AG09319 (cell line): ENCODE measurements around the gene F5.

Experiments used
- DNase-seq: peaks from one replicate; pipeline ENCODE4 v3.0.0-alpha.2; 2010; ENCODE audit warnings: low read depth; ENCODE audit errors: extremely low read depth
- CTCF ChIP-seq: IDR thresholded peaks from 2 replicates; pipeline ENCODE4 v1.5.1; 2011; ENCODE audit warnings: low read depth, mild to moderate bottlenecking, inconsistent platforms, low read length, moderate library complexity

F5 gene

GRCh38 chr1:169515641-169516040 is 70.6 kb downstream of the F5 start:
- TF ChIP-seq CTCF: no peak
- DNase-seq: no peak

GRCh38 chr1:169514566-169515270 is 71.6 kb downstream of the F5 start:
- TF ChIP-seq CTCF: no peak
- DNase-seq: no peak

- TF ChIP-seq CTCF: no peak
- no peak for DNase-seq
Measured at GRCh38 chr1:169513208-169513607, 73.1 kb downstream of the F5 start.

- DNase-seq: peak; percentile 29
- TF ChIP-seq CTCF: no peak
Measured at GRCh38 chr1:169511316-169512005, 74.8 kb downstream of the F5 start.

- TF ChIP-seq CTCF: no peak
- no peak for DNase-seq
Measured at GRCh38 chr1:169510060-169510459, 76.2 kb downstream of the F5 start.

- TF ChIP-seq CTCF: no peak
- no peak for DNase-seq
Measured at GRCh38 chr1:169509354-169509753, 76.9 kb downstream of the F5 start.

- no peak for DNase-seq
- no peak for TF ChIP-seq CTCF
Measured at GRCh38 chr1:169508432-169509338, 77.6 kb downstream of the F5 start.
